Activated CD4-positive, alpha-beta T cell treated with anti-CD3 and anti-CD28 coated beads, Interleukin-2, amount 50 U/mL, for 24 hours (primary cell): ENCODE results near the gene HNF4A.

Source experiments
- DNase-seq, 2 donors: peaks; one replicate each; pipeline ENCODE4 v3.0.0-alpha.2; 2020; ENCODE audit warnings: low read depth in 1 of 2, low spot score in 1 of 2

HNF4A gene

DNA sequence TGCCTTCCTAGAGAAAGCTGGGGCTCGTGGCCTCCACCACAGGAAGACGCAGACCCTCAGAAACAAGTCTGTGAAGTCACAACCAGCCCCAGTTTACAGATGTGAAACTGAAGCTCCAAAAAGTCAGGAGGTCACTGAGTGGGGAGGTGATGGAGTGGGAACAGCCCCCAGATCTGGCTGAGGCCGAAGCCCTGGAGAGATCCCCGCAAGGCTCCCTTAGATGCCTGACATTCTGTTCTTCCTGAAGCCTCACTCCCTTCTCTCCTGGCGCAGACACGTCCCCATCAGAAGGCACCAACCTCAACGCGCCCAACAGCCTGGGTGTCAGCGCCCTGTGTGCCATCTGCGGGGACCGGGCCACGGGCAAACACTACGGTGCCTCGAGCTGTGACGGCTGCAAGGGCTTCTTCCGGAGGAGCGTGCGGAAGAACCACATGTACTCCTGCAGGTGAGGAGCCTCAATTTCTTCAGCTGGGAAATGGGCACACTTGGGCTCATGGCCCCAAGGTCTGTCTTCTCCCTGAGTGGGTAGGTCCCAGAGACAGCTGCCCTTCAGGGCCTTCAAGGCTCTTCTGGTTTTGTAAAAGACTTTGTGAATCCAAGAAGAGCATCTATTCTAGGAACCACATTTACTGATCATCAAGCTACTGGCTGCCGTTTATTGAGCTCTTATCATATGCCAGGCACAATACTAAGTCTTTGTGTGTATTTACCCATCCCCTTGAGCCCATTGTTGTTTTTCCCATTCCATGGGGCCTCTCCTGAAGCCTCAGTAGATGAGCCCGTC, 50.5 kb downstream of the HNF4A start:
- DNase-seq, result no peak

DNA sequence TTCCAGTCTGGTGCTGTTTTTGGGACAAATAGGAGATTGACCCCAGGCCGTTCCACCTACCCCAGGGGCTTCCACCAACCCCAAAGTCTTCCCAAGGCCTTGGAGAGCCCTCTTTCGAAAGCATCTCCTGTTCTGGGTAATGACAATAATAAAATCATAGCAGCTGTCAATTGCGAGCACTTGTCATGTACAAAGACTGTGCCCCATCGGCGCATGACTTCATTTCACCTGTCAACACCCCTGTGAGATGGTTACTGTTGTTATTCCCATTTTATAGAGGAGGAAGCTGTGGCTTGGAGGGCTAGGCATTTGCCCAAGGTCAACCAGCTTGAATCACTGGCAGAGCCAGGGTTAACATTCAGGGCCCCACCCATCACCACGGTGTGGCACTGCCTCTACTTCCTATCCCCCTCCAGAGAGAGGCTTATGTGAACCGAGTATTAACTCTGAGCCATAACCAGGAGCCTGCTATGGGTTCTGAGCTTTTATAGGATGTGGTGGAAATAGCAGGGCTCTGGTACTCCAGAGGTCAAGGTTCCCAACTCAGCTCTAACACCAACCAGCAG, 51.2 kb downstream of the HNF4A start:
- DNase-seq, result no peak

DNA sequence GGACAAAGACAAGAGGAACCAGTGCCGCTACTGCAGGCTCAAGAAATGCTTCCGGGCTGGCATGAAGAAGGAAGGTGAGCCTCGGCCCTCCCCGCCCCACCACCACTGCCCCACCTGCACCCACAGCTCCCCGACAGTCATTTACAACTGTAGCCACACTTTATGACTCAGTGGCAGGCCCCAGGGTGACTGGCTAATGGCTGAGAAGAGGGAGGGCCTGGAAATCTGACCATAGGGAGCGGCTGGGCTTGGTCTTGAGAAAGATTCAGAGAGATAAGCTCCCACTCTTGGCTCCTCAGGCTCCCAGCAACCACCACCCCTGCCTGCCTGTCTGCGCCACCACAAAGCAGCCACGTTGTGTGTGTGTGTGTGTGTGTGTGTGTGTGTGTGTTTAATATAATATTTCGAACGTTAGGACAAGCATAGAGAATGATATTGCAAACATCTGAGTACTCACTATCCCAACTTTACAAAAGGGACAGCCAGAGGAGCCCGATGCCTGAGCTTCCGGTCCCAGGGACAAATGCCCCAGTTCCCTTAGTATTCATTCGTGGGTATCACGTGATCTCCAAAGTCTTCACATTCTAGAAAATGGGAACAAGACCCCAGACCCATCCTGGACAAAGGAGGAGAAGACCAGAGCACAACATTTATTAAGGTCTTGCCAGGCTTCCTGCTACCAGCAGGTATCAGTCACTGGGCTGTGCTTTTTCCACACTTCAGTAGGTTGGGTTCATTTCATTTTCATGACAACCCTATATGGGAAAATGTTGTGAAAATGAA, 52.1 kb downstream of the HNF4A start:
- DNase-seq, result no peak

DNA sequence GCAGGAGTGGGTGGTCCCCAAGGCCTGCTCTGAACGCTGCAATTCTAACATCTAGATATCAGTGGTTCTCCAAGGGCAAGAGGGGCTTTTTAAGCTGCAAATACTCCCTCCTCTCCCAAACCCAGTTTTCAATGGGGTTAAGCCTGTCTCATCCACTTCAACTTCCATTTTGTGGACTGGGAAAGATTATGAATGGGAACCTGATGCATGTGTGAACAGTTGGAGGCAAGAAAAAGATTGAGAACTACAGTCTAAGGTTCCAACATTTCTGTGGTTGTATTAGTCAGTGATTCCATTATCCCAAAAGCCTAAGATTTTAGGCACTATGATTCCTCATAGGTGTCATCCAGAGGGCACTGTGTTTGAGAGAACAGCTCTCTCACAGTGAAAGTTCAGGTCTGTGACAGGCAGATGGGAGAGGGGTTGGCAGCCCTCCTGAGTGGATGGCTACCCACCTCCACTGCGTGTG, 53.7 kb downstream of the HNF4A start:
- no peak for DNase-seq

DNA sequence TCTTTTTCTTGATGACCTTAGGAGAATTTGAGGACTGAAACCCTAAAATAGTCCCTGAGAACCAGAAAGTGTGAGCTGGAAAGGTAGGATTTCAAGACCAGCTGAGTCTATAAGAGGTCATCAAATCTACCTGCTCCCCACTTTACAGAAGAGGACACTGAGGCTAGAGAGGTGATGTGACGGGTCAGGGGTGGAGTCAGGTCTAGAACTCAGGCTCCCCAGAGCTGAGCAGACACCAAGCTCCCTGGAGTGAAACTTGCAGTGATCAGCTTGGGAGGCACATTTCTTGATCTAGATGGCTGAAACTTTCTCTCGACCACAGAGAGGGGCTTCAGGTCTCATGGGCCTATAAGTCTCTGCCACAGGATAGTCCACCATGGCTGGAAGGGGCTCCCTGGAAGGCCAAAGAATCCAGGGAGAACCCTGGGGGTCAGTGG, 55.1 kb downstream of the HNF4A start:
- DNase-seq, result no peak

DNA sequence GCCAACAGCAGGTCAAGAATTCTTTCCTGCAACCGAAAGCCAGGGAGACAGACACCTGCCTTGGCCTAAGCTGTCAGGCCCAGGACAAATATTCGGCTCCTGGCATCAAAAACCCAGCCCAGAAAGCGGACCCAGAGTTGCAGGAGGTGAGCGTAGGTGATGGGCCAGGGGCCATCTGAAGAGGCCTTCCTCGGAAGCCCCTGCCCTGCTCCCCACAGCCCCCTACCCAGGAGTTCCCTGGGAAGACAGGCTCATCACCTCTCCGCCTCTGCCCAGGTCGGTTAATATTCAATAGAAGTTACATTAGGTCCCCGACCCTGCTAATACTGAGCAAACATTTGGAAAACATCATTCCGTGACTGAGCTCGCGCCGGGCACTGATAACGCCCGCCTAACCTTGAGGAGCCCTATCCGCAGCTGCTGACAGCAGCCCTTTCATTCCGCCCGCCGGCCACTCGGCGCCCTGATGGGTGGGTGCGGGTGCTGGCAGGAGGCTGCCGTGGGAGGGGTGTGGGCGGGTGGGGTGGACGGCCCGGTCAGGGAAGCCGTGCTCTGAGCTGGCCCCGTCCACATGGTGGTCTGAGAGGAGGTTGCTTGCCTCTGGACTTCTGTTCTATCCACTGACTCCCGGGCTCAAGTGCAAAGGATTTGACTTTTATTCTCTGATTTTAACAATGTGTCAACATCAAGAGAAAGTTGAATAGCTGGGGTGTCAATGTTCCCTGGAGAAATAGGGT, 55.7 kb downstream of the HNF4A start:
- no peak for DNase-seq

DNA sequence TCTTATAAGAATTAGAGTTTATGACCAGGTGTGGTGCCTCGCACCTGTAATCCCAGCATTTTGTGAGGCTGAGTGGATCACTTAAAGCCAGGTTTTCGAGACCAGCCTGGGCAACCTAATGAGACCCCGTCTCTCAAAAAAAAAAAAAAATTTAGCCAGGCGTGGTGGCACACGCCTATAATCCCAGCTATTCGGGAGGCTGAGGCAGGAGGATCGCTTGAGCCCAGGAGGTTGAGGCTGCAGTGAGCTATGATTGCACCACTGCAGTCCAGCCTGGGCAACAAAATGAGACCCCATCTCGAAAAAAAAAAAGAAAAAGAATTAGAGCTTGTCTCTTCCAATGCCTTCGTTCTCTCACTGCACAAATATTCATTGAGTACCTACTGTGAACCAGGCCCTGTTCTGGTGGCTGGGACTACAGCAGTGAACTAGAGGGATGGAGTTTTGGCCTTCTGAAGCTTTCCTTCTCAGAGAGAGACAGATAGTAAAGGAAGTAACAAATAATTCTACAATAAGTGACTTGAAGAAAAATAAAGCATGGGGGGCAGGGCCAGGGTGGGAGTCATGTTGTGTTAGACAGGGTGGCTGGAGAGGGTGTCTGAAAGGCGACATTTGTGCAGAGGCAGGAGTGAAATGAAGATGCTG, 56.4 kb downstream of the HNF4A start:
- no peak for DNase-seq

DNA sequence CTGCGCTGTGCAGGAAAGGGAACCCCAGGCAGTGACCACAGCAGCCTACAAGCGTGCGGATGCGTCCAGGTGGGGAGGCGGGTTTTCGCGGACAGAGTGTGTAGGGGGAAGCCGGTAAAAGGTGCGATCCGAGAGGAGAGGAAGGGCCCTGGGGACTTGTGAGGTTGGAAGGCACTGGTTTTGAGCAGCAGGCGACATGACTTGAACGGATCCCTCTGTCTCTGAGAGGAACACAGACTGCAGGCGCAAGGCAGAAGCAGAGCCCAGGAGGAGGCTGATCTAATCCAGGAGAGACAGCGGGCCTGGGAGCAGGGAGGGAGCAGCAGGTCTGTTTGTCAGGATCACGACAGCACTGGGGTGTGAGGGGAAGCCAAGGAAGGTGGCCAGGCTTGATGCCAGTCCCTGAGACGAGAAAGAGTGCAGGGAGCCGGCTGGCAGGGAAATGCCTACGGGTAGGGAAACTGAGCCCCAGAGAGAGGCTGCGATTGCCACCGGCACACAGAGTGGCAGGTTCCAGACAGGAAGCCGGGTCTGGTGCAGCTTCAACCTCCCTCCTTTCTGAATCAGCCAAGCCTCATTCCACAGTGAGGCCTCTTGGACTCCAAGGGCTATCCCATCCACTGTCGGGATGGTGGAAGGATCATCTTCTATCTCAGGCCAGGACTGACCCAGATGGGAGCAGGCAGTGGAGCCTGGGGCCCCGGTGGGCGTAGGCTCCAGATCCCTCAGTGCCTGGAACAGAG, 57.1 kb downstream of the HNF4A start:
- DNase-seq, result no peak

DNA sequence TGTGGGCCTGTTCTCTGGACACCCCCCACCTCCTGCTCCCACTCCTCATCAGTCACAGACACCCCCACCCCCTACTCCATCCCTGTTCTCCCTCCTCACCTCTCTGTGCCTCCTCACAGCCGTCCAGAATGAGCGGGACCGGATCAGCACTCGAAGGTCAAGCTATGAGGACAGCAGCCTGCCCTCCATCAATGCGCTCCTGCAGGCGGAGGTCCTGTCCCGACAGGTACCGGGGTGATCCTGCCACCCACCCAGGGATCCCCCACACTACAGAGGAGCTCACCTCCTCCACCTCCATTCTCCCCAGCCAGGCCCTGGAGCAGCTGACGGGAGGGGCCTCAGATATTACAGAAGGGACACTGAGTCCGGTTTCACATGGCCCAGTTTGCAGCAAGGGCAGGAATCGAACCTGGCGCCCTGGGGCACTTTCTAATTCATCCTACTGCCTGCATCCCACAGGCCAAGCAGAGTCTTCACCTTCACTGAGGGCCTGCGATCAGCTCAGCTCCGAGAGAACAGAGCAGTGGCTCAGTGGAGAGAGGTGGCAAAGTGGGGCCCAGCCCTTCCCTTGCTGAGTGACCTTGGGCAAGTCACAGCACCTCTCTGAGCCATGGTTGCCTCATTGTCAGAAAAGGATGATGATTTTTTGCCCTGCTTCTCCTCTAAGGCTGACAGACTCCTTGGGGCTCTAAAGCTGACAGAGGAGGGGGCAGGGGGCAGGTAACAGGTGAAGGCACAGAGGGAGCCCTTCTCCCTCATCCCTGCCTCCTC, 58.3 kb downstream of the HNF4A start:
- no peak for DNase-seq

DNA sequence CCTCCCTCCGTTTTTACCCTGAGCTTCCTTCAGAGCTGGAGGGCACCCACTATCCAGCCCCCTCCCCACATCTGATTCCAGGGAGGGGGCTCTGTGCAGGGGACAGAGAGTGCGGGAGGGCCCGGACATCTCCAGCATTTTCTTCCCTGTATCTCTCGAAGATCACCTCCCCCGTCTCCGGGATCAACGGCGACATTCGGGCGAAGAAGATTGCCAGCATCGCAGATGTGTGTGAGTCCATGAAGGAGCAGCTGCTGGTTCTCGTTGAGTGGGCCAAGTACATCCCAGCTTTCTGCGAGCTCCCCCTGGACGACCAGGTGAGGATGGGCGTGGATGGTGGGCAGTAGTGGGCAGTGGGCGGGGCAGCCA, 58.8 kb downstream of the HNF4A start:
- DNase-seq, result no peak

DNA sequence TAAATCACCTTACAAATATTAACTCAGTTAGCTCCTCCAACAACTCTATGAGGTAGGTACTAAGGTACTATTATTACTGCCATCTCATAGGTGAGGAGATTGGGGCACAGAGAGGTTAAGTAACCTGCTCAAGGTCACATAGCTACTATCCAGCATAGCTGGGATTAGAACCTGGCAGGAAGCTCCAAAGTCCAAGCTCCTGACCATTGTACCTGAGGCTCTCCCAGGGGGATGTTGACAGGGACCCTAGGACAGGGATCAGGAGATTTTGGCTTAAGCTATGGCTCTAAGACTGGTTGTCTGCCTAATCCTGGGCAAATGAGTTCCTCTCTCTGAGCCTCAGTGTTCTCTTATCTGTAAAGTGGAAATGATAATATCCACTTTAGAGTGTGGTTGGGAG, 59.3 kb downstream of the HNF4A start:
- DNase-seq, result no peak

DNA sequence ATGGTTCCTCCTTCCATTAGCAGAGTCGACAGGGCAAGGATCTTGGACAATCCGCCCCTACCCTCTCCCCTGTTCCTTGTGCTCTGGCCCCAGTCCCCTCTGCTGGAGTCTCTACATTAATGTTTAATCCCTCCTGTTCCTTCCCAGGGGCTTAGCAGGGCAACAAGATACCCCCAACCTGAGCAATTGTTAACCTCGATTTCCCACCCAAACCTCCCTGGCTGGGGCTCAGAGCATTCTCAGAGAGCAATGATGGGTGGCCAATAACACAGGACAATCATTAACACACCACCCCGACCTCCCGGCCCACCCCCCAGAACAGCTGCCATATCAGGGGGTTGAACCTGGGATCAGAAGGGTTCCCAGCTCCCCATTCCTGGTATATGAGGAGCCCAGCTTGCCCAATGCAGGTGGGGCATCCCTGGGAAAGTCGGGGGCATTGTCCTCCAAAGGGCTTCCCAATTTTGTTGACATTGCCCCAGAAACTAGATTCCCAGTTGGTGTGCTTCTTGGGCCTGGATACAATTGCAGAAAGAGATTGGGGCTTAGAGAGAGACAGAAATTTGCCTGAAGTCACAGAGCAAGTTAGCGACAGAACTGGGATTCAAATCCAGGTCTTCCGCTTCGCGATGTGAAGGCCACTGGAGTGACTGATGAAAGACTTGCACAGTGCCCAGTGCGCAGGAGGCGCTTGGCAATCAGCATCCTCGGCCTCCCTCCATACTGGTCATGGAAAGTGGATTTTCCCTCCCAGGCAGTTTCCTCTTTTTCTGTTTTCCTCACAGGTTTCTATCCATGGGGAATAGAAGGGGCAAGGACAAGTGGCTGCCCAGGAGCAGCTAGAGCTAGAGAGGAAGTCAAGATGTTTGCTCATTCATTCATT, 60.6 kb downstream of the HNF4A start:
- no peak for DNase-seq

DNA sequence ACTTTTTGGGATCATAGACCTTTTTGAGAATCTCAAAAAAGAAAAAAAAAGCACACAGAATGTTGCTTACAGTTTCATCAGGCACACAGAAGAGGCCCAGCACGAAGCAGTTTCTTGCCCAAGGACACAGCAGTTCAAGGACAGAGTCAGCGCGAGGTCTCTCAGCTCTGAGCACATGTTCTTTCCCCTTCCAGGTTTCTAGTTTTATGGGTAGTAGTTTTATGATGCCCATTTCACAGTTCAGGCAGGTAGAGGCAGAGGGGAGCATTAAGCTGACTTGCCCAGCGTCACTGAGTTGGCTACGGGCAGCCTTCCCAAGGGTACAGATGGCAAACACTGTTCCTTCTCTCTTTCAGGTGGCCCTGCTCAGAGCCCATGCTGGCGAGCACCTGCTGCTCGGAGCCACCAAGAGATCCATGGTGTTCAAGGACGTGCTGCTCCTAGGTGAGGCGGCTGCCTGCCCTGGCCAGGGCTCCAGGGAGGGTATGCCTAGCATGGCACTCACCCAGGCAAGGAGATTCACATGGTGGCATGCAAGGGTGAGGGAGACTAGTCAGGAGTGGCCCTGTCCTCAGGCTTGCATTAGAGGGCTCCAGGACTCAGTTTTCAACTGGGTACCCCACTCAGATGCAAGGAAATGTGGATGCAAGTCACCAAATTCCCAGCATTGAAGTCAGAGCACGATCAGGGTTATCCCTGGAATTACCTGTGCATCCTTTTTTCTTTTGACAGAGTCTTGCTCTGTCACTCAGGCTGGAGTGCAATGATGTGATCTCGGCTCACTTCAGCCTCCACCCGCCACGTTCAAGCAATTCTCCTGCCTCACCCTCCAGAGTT, 62.8 kb downstream of the HNF4A start:
- no peak for DNase-seq

DNA sequence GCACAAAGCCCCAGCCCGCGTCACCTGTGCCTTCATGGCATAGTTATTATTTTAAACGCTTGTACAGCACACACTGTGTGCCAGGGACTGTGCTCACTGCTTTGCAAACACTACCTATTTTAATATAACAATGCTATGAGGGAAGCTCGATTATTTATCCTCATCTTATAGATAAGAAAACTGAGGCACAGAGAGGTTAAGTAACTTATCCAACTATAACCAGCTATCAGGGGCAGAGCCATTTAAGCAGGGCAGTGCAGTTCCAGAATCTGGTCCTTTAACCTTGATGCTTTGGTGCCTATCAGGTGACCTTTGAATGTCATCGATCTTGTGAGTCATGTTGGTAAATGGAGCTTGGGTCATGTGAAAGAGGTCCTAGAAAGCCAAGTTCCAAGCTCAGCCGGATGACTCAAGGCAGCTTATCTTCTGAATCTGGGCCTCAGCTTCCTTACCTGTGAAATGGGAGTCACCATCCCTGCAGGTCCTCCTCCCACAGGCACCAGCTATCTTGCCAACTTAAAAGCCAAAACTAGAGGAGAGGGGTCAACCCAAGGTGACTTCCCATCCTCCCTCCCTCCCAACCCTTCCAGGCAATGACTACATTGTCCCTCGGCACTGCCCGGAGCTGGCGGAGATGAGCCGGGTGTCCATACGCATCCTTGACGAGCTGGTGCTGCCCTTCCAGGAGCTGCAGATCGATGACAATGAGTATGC, 63.8 kb downstream of the HNF4A start:
- no peak for DNase-seq

DNA sequence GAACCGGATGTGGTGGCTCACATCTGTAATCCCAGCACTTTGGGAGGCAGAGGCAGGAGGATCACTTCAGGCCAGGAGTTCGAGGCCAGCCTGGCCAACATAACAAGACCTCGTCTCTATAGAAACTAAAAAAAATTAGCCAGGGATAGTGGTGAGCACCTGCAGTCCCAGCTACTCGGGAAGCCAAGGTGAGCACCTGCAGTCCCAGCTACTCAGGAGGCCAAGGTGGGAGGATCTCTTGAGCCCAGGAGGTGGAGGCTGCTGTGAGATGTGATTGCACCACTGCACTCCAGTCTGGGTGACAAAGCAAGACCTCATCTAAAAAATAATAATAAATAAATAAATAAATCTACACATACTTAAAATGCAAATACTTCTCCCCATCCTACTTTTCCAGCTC, 65.0 kb downstream of the HNF4A start:
- DNase-seq, result no peak

DNA sequence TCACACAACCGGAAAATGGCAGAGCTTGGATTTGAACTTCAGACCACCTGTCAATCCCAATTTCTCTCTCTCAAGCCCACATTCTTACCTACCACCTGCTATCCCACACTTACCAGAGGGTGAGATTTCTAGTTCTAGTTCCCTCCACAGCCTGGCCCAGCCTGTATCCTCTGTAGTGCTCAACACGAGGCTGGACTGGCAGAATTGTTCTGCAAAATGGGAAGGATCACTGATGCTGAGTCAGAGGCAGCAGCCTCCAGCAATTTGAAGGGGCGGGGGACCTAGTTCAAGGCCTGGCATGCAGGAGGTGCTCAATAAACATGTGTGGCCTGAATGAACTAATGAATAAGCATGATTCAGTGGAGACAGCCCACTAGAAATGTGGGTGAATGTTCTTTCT, 66.6 kb downstream of the HNF4A start:
- DNase-seq, result no peak

DNA sequence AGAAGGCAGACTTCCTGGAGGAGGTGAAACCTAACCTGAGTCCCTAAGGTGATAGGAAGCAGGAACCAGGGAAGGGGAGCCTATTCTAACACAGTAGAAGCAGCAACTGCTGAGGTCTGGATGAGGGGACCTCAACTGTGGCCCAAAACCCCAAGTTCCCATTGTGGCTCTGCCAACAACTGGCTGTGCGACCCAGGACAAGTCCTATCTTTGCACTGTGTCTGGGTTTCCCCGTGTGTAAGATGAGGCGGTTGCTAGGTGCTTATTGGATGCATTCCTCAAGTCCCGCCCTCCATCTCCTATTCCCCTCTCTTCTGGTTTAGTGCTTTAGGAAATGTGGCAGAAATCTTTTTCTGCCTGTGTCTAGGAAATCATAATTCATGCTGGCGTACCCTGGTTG, 68.0 kb downstream of the HNF4A start:
- no peak for DNase-seq
